WTC11 (cell line): ENCODE data around the gene KANSL1L. TPM values are rescaled to one million over a fixed set of nuclear protein-coding genes. Genes with fewer than 3 reads are reported as not detected.

Source experiments
- ATAC-seq: fragments of 200-7000 bp; cut with Tn5 transposase; 2 replicates; pipeline ENCODE4 v1.10.0; 2021; ENCODE audit warnings: mild to moderate bottlenecking, moderate library complexity
- CTCF ChIA-PET: fragments of 300-600 bp; sonication (Branson Sonifier 250); formaldehyde crosslinking; loops from one replicate; lab custom pipeline; 2021; ENCODE audit warnings: antibody characterized with exemption; lab: Charles Lee
- POLR2A ChIA-PET: fragments of 350-600 bp; sonication (Branson Sonifier 250); formaldehyde crosslinking; loops from one replicate; lab custom pipeline; 2021; ENCODE audit warnings: antibody characterized with exemption; lab: Charles Lee
- DNase-seq: peaks from one replicate; pipeline ENCODE4 v3.0.0; 2021; ENCODE audit warnings: low spot score
- H3K27ac Mint-ChIP-seq: 2 replicates; pipeline ENCODE4 v1.8.0; 2021; ENCODE audit warnings: mixed read lengths
- H3K27me3 Mint-ChIP-seq: 2 replicates; pipeline ENCODE4 v1.8.0; 2021; ENCODE audit warnings: low read depth, mild to moderate bottlenecking, moderate library complexity, mixed read lengths
- H3K36me3 Mint-ChIP-seq: 2 replicates; pipeline ENCODE4 v1.8.0; 2021; ENCODE audit warnings: mixed read lengths
- H3K4me1 Mint-ChIP-seq: 2 replicates; pipeline ENCODE4 v1.8.0; 2022; ENCODE audit warnings: mixed read lengths
- H3K4me3 Mint-ChIP-seq: 2 replicates; pipeline ENCODE4 v1.8.0; 2021; ENCODE audit warnings: mild to moderate bottlenecking, moderate library complexity, mixed read lengths
- H3K9me3 Mint-ChIP-seq: 2 replicates; pipeline ENCODE4 v1.8.0; 2021; ENCODE audit warnings: mixed read lengths
- AR ChIP-seq: fragments of 250-450 bp; sonication (Bioruptor Pico); IDR thresholded peaks from 2 replicates; pipeline ENCODE4 v1.9.0; 2021; ENCODE audit warnings: mild to moderate bottlenecking
- ATF6 ChIP-seq: sonication (generic); formaldehyde crosslinking; IDR thresholded peaks from 2 replicates; pipeline ENCODE4 v1.8.1; 2023; ENCODE audit warnings: mild to moderate bottlenecking, missing genetic modification reagents
- CDX4 ChIP-seq: fragments of 250-450 bp; sonication (Bioruptor Pico); IDR thresholded peaks from 2 replicates; pipeline ENCODE4 v1.9.0; 2021; ENCODE audit warnings: moderate library complexity, mild to moderate bottlenecking, inconsistent platforms, borderline replicate concordance
- ESRRA ChIP-seq: sonication (generic); formaldehyde crosslinking; IDR thresholded peaks from 2 replicates; pipeline ENCODE4 v1.8.1; 2022; ENCODE audit warnings: mild to moderate bottlenecking, missing genetic modification reagents, borderline replicate concordance
- FOXP1 ChIP-seq: sonication (generic); formaldehyde crosslinking; IDR thresholded peaks from 2 replicates; pipeline ENCODE4 v1.8.0; 2022; ENCODE audit warnings: missing genetic modification reagents, mild to moderate bottlenecking, moderate library complexity, borderline replicate concordance
- FOXP4 ChIP-seq: sonication (generic); formaldehyde crosslinking; IDR thresholded peaks from 2 replicates; pipeline ENCODE4 v1.8.0; 2022; ENCODE audit warnings: mild to moderate bottlenecking, missing genetic modification reagents
- GRHL2 ChIP-seq: fragments of 250-450 bp; sonication (Bioruptor Pico); IDR thresholded peaks from 2 replicates; pipeline ENCODE4 v1.8.0; 2022; ENCODE audit warnings: mild to moderate bottlenecking, moderate library complexity; ENCODE audit not compliant: insufficient replicate concordance, severe bottlenecking
- GTF2I ChIP-seq: fragments of 250-450 bp; sonication (Bioruptor Pico); conservative IDR thresholded peaks from 2 replicates; pipeline ENCODE4 v1.4.0; 2021; ENCODE audit warnings: mild to moderate bottlenecking
- NFE2L1 ChIP-seq: sonication (generic); formaldehyde crosslinking; IDR thresholded peaks from 2 replicates; pipeline ENCODE4 v1.8.1; 2023; ENCODE audit warnings: missing genetic modification reagents
- PRDM15 ChIP-seq: sonication (generic); formaldehyde crosslinking; IDR thresholded peaks from 2 replicates; pipeline ENCODE4 v1.8.0; 2022; ENCODE audit warnings: missing genetic modification reagents
- RORB ChIP-seq: fragments of 250-450 bp; sonication (Bioruptor Pico); IDR thresholded peaks from 2 replicates; pipeline ENCODE4 v1.9.0; 2021; ENCODE audit warnings: mild to moderate bottlenecking
- SOX15 ChIP-seq: fragments of 250-450 bp; sonication (Bioruptor Pico); IDR thresholded peaks from 2 replicates; pipeline ENCODE4 v1.9.0; 2021; ENCODE audit warnings: mild to moderate bottlenecking
- USF1 ChIP-seq: sonication (generic); formaldehyde crosslinking; IDR thresholded peaks from 2 replicates; pipeline ENCODE4 v1.8.0; 2022; ENCODE audit warnings: mild to moderate bottlenecking, missing genetic modification reagents
- ZNF423 ChIP-seq: fragments of 250-450 bp; sonication (Bioruptor Pico); IDR thresholded peaks from 2 replicates; pipeline ENCODE4 v2.1.2; 2022; ENCODE audit warnings: mild to moderate bottlenecking, moderate library complexity
- ZNF425 ChIP-seq: fragments of 250-450 bp; sonication (Bioruptor Pico); conservative IDR thresholded peaks from 2 replicates; pipeline ENCODE4 v1.9.0; 2021; ENCODE audit warnings: mild to moderate bottlenecking
- ZNF532 ChIP-seq: fragments of 250-450 bp; sonication (Bioruptor Pico); IDR thresholded peaks from 2 replicates; pipeline ENCODE4 v1.9.0; 2021; ENCODE audit warnings: mild to moderate bottlenecking, borderline replicate concordance
- total RNA-seq: library from RNA; stranded (reverse); gene quantifications from 3 replicates; pipeline ENCODE4 v1.2.3, GENCODE V29; 2021

Gene KANSL1L
- total RNA-seq, 1 experiment from 2014 or later: 11.4 TPM

- H3K4me1 Mint-ChIP-seq: peaks cover 25% of the 10 kb centered on the region
- peaks cover 18% of the 10 kb centered on the region for H3K36me3 Mint-ChIP-seq
- H3K27me3 Mint-ChIP-seq: no peaks in the 10 kb centered on the region
- ATAC-seq (no peak), DNase-seq (no peak)
- peaks cover 4% of the 10 kb centered on the region; the same call in 1 of the 2 replicates for H3K9me3 Mint-ChIP-seq
- no peak overlapping the region for H3K27ac Mint-ChIP-seq
- CTCF ChIA-PET: no interaction called here
- POLR2A ChIA-PET: no interaction called here
- H3K4me3 Mint-ChIP-seq: peak overlapping the region; percentile 44; the same call in 1 of the 2 replicates
- no peak for TF ChIP-seq AR
- no peak for TF ChIP-seq CDX4 (CRISPR knock-in tag)
- no peak for TF ChIP-seq USF1 (CRISPR knock-in tag)
- TF ChIP-seq FOXP1 (CRISPR knock-in tag): no peak
- TF ChIP-seq NFE2L1 (CRISPR knock-in tag): no peak
- TF ChIP-seq RORB (CRISPR knock-in tag): no peak
- TF ChIP-seq GTF2I (CRISPR knock-in tag): no peak
- TF ChIP-seq PRDM15 (CRISPR knock-in tag): no peak
- no peak for TF ChIP-seq ZNF425 (CRISPR knock-in tag)
- no peak for TF ChIP-seq FOXP4 (CRISPR knock-in tag)
- no peak for TF ChIP-seq ZNF423
- no peak for TF ChIP-seq ZNF532
- no peak for TF ChIP-seq ESRRA
- TF ChIP-seq ATF6 (CRISPR knock-in tag): no peak
- no peak for TF ChIP-seq SOX15 (CRISPR knock-in tag)
- no peak for TF ChIP-seq GRHL2 (CRISPR knock-in tag)
These were observed 166.3 kb downstream of the KANSL1L start for GRCh38 chr2:210004881-210005280.
